SH-SY5Y (cell line): Measurements from ENCODE around the gene LMNB1.

Experiments used
- GATA2 ChIP-seq: IDR thresholded peaks from 2 replicates; pipeline ENCODE4 v1.6.1; 2011; ENCODE audit warnings: mild to moderate bottlenecking, low read depth, low read length
- GATA3 ChIP-seq: IDR thresholded peaks from 2 replicates; pipeline ENCODE4 v1.6.1; 2011; ENCODE audit warnings: low read depth, mild to moderate bottlenecking, low read length, moderate library complexity

GRCh38 chr5:126878634-126879033 is 101.7 kb downstream of the LMNB1 start:
- TF ChIP-seq GATA2 (no peak), GATA3 (no peak)
